ENCODE measurements around the gene ATF2.

Gene ATF2

DNA sequence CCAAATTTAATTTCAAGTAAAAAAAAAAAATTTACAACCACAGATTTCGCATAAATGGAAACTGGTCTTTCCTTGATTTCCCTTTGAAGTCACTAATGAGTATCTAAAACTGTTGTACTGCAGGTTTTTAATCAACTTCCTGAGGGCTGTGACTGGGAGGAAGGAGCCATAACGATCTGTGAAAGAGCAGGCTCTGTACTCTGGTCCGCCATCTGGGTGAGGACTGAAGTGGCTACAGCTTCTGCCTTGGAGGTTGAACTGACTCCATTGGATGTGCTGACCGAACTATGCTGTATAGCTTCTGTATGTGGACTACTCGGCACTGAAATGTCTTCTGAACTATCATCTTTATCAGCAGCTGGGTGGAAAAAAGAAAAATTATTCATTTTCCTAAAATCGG, 93.5 kb downstream of the ATF2 start:
- DNase-seq = no peak

DNA sequence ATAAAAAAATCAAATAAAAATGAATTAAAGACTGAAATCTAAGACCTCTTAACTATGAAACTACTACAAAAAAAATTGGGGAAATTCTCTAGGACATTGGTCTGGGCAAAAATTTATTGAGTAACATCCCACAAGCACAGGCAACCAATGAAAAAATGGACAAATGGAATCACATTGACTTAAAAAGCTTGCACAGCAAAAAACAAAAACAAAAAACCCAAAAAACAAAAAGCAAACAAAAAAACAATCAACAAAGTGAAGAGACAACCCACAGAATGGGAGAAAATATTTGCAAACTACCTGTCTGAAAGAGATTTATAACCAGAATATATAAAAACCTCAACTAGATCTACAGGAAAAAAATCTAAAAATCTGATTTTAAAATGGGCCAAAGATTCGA, 99.5 kb downstream of the ATF2 start:
- DNase-seq = no peak

DNA sequence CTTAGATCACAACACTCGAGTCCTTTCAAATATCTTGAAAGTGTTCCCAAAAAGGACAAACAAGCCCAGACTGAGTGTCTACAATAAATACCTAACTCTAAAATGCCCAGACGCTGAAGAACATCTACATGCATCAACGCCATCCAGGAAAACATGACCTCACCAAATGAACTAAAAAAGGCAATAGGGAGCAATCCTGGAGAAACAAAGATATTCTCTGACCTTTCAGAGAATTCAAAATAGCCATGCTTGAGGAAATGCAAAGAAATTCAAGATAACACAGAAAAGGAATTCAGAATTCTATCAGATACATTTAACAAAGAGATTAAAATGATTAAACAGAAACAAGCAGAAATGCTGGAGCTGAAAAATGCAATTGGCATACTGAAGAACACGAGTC, 101.6 kb downstream of the ATF2 start:
- DNase-seq = no peak

DNA sequence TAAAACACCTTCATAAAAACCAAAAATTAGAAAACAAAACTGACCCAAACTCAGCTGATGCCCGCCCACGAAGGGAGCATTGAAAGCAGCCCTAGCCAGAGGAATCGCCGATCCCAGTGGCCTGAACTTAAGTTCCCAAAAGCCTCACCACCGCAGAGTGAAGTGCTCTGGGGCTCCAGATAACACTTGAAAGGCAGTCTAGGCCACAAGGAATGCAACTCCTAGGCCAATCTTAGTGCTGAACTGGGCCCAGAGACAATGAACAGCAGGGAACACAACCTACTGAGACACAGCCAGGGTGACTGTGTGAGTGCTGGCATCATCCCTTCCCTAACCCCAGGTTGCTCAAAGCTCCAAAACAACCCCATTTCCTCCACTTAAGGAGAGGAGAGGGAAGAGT, 103.2 kb downstream of the ATF2 start:
- no peak for DNase-seq

DNA sequence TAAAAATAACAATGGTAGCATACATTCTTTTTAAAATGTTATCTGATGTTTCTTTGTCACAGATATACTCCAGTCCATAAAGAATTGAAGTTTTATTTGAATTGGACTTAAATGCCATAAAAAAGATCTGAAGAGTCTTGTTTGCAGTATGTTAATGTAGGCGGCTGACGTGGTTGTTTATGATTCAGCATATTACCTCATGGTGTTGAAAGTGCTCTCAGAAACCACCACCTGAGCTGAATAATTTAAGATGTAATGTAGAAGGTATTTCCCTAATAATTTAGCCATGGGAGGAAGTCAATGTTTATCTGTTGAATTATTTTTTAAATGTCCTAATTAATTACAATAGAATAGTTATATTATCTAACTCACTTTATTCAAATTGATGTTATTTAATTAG, 104.3 kb downstream of the ATF2 start:
- no peak for DNase-seq

DNA sequence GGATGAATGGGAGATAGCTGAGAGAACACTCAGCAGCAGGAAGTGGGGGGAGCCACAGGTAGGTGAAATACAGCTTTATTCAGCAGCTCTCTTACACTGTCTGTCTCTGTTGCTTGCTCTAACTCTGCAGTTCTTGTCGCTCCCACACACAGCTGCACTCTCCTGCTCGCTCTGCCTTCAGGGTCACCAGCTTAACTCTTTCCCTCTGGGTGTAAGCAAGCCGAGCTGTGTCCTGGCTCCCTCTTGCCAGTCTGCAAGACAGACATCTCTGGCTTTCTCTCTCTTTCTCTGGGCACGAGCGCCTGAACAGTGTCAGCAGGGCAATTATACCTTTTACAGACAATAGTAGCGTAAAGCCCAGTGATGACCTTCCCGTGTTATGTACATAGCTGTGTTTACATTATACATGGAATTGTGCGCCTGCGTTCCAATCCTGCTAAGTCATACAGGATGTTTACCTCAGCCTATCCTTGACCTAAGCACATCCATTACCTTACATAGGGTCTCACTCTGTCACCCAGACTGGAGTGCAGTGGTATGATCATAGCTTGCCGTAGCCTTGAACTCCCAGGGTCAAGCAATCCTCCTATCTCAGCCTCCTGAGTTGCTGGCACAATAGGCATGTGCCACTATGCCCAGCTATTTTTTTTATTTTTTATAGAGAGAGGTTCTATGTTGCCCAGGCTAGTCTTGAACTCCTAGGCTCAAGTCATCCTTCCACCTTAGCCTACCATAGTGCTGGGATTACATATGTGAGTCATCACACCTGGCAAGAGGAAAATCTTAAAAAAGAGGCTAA, 105.0 kb downstream of the ATF2 start:
- DNase-seq = no peak

DNA sequence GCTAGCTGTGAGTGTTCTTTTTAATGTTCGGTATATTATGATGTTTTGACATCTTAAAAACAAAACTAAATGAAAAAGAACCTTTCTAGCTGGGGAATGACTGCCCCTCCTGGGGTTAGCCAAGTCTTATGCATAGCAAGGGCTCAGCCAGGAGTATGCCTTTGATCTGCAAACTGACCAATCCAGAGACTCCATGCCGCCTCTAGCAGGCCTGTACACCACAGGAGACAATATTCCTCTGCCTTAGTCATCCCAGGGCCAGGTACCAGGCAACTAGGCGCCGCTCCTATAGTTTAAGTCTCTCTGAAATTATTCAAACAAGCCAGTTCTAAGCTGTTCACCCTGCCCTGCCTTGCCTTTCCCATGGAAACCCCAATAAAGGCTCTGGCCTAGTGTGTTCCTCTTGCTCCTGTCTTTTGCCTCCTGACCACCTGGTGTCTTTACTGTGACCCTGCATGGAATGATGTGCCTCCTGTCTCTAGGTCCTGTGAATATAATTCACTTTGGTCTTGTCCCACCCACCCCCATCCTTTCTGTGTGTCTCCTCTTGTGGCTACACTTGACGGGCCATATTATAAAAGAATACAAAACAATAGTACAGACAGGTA, 110.8 kb downstream of the ATF2 start:
- no peak for DNase-seq

DNA sequence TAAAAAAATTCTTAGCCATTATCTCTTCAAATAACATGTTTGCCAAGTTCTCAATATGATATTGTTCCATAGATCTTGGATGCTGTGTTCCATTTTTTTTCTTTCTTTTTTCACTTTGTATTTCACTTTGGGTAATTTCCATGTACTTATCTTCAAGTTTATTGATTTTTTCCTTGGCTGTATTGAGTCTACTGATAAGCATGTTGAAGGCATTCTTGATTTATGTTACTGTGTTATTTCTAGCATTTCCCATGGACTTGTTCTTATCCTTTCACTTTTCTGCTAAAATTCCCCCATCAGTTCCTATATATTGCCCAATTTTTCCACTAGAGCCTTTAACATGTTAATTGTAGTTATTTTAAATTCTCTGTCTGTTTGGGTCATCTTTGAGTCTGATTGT, 112.0 kb downstream of the ATF2 start:
- DNase-seq = no peak

DNA sequence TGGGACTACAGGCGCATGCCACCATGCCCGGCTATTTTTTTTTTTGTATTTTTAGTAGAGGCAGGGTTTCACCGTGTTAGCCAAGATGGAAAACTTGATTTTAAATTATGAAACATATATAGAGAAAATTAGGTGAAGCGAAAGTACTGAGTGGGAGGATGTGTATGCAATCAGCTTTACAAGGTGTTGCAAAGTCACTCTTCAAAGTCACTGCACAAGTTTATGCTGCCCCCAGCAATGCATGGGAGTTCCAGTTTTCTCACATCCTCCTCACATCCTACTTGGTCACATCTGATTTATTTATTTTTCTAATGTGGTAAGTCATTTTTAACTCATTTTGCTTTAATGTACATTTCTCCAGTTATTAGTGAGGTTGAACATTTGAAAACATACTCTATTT, 113.7 kb downstream of the ATF2 start:
- DNase-seq = no peak

DNA sequence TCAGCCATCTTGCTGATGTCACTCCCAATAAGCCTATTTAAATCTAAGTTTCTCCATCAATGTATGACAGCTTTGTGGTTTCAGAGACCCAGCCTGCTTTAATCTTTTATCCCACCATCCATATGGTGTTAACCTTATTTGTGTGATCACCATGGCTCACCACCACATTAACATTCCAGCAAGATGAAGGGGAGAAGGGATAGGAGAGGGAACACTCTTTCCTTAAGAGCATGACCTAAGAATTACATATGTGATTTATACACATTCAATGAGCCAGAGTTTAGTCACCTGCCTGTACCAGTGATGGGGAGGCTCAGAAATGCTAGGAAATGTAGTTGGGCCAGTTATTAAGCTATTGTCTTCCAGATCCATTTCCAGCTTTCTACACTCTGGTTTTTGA, 118.3 kb downstream of the ATF2 start:
- DNase-seq = no peak

DNA sequence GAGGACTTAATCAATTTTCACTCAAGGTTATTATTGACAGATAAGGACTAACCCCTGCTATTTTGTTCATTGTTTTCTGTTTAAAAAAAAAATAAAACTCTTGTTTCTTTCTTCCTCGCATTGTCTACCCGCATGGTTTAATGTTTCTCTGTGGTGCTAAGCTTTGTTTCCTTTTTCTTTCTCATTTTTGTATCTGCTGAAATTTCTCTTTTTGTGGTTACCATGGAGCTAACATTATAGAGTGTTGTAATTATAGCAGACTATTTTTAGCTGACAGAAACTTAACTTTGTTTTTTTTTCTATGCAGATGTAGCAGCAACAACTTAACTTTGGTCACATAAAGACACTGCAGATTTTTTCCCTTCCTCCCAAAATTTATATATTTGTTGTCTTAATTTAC, 119.7 kb downstream of the ATF2 start:
- DNase-seq = no peak

DNA sequence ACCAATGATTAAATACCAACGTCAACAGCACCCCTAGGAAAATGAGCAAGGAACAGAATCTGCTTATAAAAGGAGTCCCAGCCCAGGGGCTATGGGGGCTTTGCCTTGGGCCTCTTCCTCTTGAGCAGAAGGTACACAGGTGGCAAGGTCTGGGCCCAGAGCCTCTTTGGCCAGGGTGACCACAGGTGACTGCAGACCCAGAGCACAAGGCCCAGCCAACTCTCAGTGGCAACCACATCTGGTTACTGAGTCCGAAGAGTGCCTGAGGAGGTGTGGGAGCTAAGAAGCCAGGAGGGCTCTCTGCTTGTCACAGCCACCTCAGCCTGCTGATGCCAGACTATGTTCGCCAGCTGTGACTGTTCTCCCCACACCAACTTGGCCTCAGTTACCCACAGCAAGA, 128.5 kb downstream of the ATF2 start:
- DNase-seq = no peak

DNA sequence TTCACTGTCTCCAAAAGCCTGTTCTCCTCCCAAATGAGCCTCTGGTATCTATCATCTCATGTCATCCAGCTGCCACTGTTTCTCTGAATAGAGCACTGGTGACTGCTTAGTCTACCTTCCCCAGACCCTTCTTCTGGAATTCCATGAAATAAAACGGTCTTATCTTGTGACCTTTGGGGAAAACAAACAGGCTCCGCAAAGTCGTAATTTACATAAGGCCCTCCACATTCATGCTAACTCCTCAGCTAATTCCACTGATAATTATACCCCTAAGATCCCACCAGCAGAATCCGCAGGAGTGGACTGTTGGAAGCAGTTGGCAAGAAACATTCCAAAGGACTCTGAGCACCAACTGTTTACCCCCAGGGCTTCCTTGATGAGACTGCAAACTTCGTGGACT, 129.0 kb downstream of the ATF2 start:
- no peak for DNase-seq

DNA sequence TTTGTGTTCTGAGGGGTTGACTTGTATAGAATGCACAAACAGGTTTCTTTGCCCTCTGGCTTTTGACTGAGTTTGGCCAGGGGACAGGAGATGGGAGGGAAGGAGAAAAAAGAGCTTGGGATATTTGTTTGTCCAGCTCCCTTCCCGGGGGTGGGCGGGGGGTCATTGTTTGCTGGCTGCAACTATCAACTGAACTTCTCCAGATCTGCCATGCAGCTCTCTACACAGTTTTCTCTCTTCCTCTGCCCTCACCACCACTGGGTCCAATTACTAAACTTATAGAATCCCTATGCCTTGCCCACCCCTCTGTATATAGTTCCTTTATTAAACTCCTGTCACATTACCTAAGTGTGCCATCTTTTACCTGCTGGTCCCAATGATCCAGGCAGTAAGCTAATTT, 130.1 kb downstream of the ATF2 start:
- no peak for DNase-seq

DNA sequence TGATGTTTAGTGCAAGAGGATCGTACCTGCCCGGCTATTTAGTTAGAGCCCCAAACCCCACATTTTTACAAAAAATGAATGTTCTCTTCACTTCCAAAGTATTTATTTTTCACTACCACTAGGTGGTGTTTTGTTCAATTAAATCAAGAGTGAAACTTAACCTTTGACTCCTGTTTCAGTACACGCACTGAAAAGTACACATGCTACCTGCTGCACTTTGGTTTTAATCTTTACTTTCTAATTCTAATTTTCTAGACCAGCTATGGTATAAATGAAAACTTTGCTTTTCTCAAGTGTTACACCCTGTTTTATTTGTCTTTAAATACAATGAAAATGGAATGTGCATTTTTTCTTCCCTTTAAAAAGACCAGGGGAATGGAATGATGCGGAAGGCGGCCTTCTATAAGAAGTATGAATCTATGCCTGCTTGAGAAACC, 131.4 kb downstream of the ATF2 start:
- no peak for DNase-seq

DNA sequence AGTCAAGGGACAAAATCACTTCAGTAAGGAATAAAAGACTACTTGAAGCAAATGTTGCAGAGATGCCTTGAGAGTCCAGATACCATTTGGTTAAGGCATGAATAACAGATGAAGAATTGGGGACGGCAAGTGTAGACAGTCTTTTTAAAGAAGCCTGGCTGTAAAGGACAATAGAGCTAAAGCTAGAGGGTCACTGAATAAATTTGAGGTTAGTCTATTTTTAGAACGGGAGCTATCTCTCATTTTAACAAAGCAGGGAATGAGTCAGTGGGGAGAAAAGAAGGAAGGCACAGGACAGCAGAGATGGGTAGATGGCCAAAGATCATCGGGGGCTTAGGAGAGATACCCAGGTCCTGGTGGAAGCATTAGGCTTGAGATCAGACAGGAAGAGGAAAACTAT, 132.2 kb downstream of the ATF2 start:
- DNase-seq = no peak

DNA sequence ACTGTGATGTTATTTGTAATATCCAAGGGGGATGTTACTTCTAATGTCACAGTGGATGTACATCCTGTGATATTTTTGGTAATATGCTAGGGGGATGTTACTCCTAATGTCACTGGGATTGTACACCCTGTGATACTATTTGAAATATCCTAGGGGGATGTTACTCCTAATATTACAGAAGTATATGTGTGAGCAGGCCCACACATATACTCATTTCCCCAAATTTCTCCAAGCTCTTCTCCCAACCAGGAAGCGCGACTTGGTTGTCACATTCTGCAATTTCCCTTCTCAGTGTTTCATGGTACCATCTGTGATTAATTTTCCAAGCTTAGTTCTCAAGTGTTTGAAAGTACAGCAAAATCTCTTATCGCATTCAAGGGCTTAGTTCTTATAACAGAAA, 133.3 kb downstream of the ATF2 start:
- no peak for DNase-seq

DNA sequence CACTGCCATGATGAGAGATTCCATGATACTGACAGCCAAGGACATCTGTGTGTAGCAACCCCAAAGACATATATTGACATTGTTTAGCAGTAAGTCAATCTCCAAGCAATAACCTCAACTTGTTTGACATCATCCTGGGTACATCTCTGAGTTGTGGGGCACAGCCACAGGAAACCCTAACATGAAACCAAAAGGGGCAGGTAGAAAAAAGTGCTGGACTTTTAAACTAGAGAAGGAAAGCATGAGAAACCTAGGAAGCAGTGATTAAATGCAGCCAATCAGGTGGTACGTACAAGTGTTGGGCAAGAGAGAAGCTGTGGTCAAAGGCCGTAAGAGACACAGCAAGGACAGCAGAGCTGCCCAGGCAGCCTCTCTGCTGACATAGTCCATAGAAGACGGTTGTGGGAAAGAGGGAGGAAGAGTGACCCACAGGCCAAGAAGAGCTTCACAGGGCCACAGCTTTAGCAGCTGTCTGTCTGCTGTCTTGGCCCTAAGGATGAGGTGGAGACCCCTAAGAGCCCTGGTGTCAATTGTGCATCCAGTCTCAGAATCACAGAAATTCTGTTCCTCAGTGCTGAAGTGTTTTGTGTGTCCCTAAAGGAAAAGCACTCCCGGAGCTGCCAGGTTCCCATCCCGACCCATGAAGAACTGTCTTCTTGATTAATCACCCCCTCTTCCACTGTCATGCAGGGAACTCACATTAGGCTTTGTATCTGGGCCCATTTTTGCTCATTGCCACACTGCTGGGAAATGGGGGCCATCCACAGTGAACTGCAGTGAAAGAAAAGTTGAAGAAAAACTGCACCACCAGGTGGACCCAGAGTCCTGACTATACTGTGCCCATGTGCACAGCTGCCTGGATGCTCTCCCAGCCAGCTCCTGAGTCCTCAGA, 137.4 kb downstream of the ATF2 start:
- peak; percentile 45 for DNase-seq

DNA sequence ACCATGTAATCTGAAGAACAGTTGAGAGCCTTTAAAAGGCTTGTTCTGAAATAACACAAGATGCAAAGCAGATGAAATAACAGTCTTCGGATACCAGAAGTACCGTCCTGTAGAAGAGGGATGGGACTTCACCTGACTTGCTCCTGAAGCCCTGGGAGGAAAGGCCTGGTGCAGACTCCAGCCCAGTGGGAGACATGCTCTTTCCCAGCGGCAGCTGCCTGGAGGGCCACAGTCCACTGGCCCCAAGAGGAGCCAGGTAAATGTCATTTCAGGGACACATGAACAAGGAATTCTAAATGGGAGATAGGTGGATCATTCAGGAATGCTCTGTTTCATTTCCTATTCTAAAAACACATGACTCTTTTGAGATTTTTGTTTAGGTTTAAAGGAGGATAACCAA, 140.2 kb downstream of the ATF2 start:
- no peak for DNase-seq

DNA sequence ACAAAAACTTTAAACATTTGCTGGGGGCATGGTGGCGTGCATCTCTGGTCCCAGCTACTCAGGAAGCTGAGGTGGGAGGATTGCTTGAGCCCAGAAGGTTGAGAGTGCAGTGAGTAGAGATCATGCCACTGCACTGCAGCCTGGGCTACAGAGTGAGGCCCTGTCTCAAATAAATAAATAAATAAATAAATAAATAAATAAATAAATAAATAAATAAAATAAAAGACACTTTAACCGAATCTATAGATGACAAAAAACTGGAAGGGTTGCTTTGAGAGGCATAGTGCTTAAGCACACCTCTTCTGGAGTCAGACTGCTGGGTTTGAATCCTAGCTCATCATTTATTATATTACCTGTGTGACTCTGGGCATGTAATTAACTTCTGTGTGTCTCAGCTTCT, 141.6 kb downstream of the ATF2 start:
- DNase-seq = no peak

DNA sequence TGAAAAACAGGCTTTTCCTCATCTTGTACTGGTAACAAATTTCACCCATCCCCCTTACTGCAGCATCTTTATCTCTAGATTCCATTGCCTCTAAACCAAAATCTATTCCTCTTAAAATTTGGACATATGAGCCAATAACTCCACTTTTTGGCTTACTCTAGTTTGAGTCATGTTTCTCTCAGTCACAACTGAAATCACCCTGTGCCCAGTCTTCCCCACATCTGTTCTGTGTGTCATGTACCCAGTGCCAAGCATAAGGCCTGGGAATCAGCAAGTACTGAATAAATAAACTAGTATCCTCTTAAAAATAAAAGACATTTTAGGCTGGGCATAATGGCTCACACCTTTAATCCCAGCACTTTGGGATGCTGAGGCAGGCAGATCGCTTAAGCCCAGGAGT, 142.1 kb downstream of the ATF2 start:
- no peak for DNase-seq

DNA sequence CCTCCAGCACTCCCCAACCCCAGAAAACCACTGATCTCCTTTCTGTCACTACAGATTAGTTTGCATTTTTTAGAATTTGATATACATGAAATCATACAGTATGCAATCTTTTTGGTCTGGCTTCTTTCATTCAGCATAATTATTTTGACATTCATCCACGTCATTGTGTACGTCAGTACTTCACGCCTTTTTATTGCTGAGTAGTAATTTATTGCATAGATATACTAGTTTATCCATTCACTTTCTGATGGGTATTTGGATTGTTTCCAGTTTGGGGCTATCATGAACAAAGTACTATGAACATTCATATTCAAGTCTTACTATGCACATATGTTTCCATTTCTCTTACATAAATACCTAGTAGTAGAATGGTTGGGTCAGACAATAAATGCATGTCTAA, 142.8 kb downstream of the ATF2 start:
- DNase-seq = no peak

DNA sequence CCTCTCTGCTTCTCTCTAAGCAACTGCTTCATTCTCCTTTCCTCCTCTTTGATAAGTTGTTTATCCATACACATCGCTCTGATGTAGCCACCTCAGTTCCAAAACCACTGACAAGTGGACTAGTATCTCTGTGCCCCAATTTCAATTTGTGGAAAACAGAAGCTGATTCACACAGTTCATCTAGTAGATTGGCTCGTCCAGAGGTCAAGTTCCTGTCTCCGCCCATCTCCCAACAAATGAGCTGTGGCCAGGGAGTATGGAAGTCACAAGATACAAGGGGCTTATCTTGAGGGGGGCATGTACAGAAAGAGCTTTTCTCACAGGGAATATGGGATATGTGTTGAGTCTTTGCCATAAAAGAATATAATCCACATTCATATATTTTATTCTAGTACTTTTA, 145.1 kb downstream of the ATF2 start:
- DNase-seq = no peak

All from right hindlimb (tissue), 1 donor.